TTC549 (cell line): Measurements from ENCODE around the gene FAM174B.
"Not testable (repeated sequence)": the region's sequence is repeated elsewhere in the genome, so short reads cannot be mapped to it uniquely, and the experiment has no call there.

ENCODE experiments used
- FAIRE-seq: peaks from 2 replicates; lab custom pipeline; 2012; peaks lifted over from hg19 to GRCh38; lab: Jason Lieb, UNC

FAM174B gene

DNA sequence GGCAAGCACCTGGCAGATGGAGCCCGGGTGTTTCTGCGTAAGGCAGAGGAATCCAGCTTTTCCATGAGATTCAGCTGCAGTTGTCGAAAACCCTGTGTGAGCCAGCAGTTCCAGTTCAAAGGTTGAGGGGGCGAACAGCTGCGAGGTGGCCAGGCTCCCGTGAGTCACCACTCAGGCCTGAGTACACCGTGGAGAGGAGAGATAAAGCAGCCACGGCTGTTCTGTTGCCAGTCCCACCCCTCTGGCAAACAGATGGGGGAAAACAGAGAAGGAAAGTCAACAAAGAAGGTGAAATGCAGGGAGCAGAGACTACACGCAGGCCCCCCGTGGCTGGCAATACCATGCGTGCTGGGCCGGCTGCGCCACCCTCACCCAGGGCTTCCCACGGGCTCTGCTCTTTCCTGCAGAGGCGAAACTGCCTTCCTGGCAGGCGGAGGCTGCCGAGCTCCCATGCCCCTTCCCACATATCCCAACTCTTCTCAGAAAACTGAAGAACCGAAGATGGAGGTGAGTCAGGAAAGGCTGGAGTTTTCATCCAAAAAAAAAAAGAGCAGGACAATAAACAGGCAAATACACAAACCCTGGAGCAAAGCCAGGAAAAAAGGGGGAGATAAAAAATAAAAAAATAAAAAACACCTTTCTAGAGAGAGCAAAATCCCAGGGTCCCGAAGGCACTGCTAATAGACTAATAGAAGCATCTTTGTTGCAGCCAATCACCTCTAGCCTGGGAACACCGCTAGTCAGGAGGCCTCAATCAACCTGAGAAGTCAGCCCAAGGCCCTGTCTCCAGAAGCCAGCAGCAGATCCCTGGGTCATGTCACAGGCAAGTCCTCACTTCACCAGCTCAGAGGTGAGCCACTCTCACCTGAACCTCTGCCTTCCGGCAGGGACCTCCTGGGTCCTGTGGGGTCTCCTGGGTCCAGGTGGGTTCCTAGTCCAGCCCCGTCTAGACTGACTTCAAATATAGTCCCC lies 37.7 kb downstream of the FAM174B start:
- no peak for FAIRE-seq

DNA sequence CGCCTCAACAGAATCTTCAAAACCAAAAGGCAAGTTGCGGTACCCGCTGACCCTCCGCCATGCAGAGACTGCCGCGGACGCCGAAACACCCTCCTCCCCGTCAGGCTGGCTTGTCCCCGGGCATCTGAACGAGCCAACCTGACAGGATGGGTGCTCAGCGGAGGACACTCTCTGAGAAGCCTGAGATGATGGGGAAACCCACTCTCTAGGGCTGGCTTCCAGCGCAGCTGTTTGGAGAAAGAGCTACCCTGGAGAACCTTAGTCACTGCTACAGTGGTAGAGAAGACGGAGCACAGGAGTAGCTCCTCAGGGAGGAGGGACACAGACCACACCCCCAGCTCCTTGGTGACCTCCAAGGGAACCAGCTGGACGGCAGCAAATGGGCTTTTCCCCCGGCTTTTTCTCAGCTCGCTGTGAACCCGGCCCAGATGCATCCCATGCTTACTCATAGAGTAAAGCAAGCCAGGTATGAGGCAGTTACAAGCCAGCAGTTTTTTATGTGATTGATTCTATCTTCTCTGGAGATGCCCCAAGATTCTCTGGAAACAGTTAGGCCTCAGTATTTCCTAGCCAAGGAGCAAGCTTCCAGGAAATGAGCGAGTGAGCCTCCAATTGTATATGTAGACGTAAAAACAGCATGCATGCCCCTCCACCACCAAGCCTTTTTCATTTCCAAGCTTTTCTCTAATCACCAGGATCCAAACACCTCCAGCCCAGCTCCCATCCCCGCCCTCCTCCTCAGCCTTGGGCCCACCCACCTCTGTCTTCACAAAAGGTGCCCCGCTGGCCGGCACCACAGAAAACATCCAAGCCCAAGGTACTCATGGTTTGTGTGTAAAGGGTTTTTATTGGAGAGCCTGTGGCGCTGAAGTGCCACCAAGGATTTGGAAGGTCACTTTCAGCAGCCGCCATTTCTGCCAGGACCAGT lies 38.7 kb downstream of the FAM174B start:
- no peak for FAIRE-seq

DNA sequence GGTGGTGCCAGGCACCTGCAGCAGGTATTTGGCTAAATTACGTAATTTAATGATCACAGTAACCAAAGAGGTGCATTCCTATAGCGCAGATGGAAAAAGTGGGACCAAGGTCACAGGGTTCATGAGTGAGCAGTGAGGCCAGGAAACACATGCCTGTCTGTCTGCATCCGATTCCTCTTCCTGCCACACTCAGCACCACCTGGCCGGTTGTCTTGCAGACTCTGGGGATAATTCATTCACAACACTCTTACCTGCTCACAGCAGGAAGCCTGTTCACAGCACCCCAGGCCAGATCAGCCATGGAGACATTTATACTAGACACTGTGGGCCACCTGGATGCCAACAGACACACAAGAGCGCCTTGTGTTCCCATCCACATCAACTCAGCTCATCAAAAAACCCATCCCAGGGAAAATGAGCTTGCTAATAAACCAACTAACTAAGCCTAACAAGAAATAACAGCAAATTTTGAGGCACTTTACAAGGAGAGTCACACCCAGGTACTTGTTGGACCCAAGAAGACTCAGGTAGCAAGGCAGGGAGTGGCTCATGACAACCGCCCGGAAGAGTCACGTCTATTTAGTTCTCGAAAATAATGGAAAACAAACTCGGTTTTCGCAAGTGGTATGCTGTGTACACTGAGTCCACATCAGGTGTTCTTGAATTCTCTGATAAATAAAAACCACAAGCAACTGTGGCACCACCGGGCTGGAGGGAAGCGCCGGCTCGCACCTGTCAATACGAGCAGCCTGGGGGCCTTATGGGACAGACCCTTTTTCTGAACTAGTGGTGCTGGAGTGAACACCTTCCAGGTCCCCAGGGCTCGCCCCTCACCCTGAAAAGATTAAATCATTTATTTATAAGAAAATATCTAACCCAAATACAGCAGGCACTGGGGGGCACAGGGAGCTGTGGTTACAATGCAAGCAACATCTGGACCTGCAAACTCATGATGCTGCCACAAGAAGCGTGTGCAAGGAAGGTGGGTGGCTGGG lies 40.5 kb downstream of the FAM174B start:
- no peak for FAIRE-seq

- FAIRE-seq: no peak
These were observed 41.3 kb downstream of the FAM174B start for GRCh38 chr15:92614301-92614700.

DNA sequence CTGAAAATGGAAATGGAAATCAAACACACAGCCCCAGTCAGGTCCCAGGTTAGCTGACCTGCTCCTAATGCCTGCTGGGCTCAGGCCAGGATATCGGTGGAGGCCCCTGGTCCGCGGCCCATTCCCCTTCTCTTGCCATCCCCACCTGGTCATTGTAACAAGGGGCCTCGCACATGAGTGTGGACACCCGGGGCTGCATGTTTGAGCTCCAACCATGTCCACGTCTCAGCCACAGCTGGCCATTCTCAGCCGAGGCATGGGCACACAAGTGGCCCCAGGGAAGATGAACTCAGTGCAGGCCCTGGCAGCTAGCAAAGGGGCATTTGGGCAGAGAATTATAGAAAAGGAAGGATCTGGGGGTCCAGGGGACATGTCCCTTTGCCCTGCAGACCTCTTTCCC lies 41.7 kb downstream of the FAM174B start:
- FAIRE-seq: no peak

- no peak for FAIRE-seq
These were observed 42.7 kb downstream of the FAM174B start for GRCh38 chr15:92612891-92613290.

- no peak for FAIRE-seq
These were observed 43.4 kb downstream of the FAM174B start for GRCh38 chr15:92611995-92612745.

DNA sequence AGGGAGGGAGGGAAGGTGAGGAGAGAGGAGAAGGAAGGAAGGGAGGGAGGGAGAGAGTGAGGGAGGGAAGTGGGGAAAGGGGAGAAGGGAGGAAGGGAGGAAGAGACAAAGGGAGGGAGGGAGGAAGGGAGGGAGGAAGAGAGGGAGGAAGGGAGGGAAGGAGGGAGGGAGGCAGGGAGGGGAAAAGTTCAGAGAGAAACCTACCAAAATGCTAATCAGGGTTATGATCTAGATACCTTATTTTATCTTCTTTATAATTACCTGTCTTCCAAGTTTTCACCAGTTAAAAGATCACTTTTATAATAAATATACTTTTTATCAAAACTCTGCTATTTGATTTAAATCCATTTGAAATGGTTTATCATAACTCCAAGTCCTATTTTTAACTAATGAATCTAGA lies 44.4 kb downstream of the FAM174B start:
- FAIRE-seq: no peak

GRCh38 chr15:92610101-92610520 lies 45.5 kb downstream of the FAM174B start:
- FAIRE-seq: no peak

DNA sequence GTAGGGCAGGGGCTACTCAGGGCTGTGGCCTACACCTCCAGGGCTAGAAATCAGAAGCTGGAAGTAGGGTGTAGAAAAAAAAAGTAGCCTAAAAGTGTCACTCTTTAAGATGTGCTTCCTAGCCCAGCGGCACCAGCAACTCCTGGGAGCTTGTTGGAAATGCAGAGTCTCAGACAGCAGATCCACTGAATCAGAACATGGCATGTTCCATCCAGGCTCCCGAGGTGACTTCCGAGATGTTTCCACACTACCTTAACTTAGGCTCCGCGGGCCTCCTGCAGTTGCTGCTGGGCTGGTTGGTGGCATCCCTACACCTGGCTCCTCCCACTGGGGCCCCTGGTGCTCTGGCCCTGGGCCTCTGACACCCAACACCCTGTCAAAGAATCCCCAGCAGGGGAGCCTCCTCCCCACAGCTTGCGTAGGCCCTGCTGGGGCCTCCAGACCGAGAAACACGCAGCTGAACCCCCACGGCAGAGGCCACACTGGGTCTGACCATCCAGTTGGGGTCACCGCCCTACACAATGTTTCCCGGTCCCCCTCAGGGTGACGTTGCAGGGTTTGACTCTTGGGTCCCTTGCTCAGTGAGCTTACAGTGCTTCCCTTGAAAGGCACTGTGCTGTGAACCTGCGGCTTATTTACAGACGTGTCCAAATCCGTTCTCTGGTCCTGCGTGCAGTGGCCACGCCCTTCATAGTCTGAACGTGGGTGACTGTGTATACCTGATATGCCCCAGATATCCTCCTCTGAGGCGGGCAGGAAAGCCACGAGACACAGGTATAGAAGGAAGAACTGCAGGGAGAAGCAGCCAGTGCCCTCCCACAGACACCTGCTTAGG lies 46.5 kb downstream of the FAM174B start:
- no peak for FAIRE-seq

GRCh38 chr15:92606836-92607150 lies 48.8 kb downstream of the FAM174B start:
- not testable (repeated sequence) for FAIRE-seq

- no peak for FAIRE-seq
These were observed 49.3 kb downstream of the FAM174B start for GRCh38 chr15:92606126-92606835.

GRCh38 chr15:92605225-92605944 lies 50.2 kb downstream of the FAM174B start:
- no peak for FAIRE-seq

GRCh38 chr15:92603743-92604470 lies 51.7 kb downstream of the FAM174B start:
- no peak for FAIRE-seq

DNA sequence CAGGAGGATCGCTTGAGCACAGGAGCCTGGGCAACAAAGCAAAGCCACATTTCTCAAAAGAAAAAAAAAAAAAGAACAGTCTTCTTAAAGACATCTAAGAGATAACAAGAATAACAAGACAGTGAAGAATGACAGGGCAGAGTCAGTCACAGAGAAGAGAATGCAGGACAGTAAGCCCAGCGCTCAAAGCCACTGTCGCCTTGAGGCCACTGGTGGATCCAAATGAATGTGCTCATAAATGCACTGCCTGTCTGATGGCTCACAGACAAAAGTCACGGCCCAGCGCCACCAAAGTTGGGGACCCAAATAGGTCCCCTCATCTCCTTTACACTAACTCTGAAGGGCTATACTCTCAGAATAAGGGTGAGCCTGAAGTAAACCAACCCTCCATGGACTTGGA lies 52.3 kb downstream of the FAM174B start:
- no peak for FAIRE-seq

DNA sequence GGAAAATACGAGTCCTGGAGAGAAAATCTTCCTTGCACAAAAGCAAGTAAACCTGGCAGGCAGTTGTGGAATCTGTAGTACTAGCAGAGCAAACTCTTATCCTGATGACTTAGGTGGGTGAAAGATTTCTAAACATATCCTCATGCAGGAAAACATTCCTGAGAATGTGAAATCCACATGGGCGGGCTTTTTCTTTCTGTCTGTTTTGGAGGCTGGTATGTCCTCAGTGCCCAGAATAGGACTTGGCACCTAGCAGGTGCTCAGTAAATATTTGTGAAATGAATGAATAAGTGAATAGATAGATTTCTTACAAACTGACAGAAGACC lies 53.3 kb downstream of the FAM174B start:
- FAIRE-seq: no peak

DNA sequence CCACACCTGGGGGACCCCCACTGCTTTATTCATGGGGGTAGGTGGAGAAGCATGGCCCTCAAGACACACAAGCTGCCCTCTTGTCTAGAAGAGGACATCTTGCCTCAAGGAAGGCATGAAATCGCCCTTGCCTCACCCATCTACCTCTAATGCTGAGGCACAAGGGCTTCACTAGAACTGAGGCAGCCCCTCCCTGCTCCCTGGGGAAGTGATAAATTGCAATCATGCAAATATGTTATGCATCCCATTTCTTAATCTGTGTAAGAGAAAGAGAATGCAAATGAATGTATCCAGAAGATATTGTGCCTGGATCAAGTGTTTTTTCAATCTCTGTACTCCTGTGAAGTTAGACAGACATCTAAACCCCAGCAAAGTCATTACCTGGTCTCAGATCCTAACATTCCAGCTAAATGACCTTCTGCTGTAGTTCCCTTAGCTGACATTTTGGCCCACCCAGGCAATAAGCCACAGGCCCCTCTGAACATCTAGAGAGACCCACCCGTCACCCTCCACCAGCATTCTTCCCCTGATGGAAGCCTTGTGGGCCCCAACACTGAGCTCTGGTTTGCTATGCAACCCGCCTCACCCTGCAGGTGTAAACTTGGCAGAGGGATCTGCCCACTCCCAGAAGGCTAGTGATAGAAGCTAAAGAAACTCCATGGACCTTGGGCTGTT lies 53.8 kb downstream of the FAM174B start:
- FAIRE-seq: no peak

- FAIRE-seq: no peak
These were observed 54.7 kb downstream of the FAM174B start for GRCh38 chr15:92600856-92601255.
